GM12892 (cell line): ENCODE data around the gene PBX1.

Experiments
- POLR2A ChIP-seq: IDR thresholded peaks from 2 replicates; pipeline ENCODE4 v1.6.1; 2011; ENCODE audit warnings: low read depth, low read length, control low read depth
- POLR2AphosphoS5 ChIP-seq: IDR thresholded peaks from 2 replicates; pipeline ENCODE4 v1.6.1; 2011; ENCODE audit warnings: low read depth, low read length, control low read depth
- TAF1 ChIP-seq: IDR thresholded peaks from 2 replicates; pipeline ENCODE4 v1.6.1; 2011; ENCODE audit warnings: low read depth, mild to moderate bottlenecking, control low read depth, low read length, borderline replicate concordance

DNA sequence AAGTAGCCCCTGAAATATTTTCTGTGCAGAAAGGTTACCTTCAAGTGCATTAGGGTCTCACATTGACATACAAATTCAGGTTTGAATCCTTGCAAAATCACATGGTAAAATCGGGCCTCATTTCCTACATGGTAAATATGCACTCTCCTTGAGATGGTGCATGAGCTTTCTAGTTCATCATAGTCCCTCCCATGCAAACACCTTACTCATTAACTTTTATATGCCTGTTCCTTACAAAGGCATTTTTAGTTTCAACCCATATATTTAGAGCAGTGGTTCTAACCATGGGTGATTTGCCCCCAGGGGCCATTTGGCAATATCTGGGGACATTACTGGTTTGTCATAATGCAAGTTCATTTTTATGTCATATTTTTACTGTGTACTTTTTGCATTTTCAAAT, 37.2 kb downstream of the PBX1 start:
- TF ChIP-seq POLR2AphosphoS5, result no peak
- no peak for TF ChIP-seq TAF1
- no peak for TF ChIP-seq POLR2A
